ENCODE data around the gene APLF.

Gene APLF, protein sequence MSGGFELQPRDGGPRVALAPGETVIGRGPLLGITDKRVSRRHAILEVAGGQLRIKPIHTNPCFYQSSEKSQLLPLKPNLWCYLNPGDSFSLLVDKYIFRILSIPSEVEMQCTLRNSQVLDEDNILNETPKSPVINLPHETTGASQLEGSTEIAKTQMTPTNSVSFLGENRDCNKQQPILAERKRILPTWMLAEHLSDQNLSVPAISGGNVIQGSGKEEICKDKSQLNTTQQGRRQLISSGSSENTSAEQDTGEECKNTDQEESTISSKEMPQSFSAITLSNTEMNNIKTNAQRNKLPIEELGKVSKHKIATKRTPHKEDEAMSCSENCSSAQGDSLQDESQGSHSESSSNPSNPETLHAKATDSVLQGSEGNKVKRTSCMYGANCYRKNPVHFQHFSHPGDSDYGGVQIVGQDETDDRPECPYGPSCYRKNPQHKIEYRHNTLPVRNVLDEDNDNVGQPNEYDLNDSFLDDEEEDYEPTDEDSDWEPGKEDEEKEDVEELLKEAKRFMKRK

GRCh38 chr2:68467077-68467960 lies at the start of gene APLF, which contains the start of gene FBXO48:
APLF (plus strand) TSS chr2:68467585; CDS start chr2:68467732, 147 bp downstream.
FBXO48 (minus strand) TSS chr2:68467294; CDS start chr2:68465145, 2,149 bp downstream.
- peak; percentile 98 for DNase-seq

GRCh38 chr2:68417926-68418325 lies 49.5 kb upstream of the APLF start:
- DNase-seq: no peak

- DNase-seq: no peak
Observed at GRCh38 chr2:68418419-68418818, 49.0 kb upstream of the APLF start.

- DNase-seq: no peak
Observed at GRCh38 chr2:68418855-68419254, 48.5 kb upstream of the APLF start.

DNA sequence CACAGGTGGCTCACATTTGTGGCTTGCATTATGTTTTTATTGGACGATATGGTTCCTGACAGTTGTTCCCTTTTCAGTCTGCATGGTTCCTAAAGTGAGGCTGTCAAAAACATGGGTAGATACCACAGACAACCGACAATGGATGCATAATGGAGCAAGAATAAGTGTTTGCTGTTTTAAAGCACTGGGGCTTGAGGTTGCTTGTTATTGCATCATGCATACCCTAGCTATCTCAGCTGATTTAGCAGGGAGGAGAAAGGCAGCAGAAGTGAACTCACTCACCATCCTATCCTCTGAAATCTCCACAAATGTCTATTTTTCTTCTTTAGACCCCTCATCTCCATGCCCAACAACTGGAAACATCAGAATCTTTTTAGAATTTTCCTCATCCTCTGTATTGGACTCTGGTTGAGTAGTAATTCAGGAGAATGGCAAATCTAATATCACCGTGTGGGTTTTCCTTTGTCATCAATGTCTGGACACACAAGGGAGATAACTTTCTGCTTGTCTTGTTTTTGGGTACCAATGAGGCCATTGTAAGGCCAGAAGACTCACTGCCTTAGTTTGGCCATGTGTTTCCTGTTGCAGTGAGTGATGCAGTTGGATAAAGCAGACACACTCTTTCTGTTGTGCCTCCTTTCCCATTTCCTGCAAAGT lies 47.0 kb upstream of the APLF start:
- no peak for DNase-seq

GRCh38 chr2:68423966-68424650 lies 43.3 kb upstream of the APLF start:
- DNase-seq: no peak

DNA sequence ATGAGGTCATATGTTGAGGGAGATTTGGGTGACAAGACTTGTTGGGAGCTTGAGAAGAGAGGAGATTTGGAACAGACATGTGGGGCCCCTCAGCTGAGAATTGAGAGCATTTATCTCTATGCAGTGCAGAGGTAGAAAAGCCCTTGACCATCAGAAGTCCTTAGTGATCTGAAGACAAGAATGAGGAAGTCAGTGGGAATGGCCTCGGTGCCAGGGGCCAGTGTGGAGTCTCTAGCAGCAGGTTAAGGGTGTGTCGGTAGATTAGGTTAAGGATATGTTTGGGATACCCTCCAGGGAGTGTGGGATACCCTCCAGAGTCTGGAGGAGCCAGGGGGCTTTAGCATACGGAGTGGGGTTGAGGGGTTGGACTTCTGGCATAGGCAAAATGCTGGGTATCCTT lies 41.9 kb upstream of the APLF start:
- DNase-seq: no peak

GRCh38 chr2:68426446-68426845 lies 40.9 kb upstream of the APLF start:
- no peak for DNase-seq

- no peak for DNase-seq
Observed at GRCh38 chr2:68426848-68427579, 40.4 kb upstream of the APLF start.

GRCh38 chr2:68428126-68428525 lies 39.3 kb upstream of the APLF start:
- DNase-seq: no peak

GRCh38 chr2:68428746-68429145 lies 38.6 kb upstream of the APLF start:
- no peak for DNase-seq

DNA sequence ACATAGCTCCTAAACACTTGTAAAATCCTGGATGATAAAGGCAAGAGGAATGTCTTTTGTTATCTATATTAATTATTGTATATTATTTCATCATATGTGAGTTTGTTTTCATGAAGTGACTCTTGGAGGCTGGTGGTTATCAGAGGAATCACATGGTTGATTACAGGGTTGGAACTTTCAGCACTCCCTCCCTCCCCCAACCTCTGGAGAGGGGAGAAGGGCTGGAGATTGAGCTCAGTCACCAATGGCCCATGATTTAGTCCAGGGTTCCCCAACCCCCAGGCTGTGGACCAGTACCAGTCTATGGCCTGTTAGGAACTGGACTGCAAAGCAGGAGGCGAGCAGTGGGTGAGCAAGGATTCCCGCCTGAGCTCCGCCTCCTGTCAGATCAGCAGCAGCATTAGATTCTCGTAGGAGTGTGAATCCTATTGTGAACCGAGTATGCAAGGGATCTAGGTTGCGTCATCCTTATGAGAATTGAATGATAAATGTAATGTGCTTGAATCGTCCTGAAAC lies 38.0 kb upstream of the APLF start:
- DNase-seq: no peak

DNA sequence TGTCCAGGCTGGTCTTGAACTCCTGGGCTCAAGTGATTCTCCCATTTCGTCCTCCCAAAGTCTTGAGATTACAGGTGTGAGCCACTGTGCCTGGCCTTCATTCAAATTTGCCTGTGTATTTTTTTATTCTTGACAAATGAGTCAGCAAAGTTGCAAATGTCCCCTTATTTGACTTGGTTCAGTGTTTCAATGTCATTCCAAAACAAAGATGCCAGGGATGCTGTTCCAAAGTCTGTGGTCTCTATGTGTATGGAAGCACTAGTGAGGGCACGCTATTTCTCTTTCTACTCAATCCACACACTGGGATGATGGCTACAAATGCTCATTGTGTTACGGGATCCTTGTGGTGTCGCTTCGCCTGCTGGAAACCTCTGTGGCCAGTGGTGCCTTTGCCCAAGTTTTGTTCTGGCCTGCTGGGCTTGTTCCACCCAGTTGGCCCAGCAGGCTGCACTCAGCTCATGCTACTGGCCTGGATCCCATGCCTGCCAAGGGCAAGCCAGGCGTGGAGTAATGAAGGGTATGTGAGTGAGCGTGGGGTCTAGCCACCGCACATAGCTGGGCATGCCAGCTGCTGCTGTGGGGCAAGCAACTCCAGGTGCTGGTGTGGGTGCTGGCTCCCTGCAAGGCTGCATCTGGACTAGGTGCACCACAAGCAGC lies 35.9 kb upstream of the APLF start:
- no peak for DNase-seq

GRCh38 chr2:68432696-68433658 lies 34.4 kb upstream of the APLF start:
- DNase-seq: no peak

DNA sequence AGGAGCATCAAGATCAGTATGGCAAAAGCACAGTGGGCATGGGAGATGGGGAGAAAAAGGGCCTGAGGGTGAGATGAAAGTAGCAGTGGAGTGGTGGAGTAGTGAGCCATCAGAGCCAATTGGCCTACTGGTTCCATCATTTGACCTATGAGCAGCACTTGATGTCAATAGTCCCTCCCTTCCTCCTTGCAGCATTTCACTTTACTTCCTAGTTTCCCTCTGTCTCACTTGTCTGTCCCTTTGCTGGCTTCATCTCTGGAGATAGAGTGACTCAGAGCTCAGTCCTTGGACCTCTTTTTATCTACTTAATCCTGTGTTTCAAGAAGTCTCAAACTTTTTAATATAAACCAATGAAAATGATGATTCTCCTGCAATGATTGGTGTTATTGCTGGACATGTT lies 32.4 kb upstream of the APLF start:
- DNase-seq: no peak

DNA sequence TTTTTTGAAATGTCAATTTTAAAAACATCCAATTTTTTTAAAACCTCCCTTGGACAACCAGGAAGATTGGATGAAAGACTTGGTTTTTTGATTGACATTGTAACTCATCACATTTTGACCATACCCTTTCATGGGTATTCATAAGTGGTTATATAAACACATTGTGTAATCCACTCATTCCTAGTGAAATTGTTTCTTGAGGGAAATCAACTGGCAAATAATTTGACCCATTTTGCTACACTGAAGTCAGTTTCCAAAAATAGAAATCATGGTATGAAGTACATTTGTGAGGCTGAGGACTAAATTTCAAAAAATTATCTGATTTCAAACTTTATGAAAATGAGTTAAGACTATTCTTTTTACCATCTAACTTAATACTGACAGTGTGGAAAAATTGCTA lies 31.8 kb upstream of the APLF start:
- DNase-seq: no peak

- no peak for DNase-seq
Observed at GRCh38 chr2:68436270-68436669, 31.1 kb upstream of the APLF start.

GRCh38 chr2:68438455-68439303 lies 28.7 kb upstream of the APLF start:
- no peak for DNase-seq

Data from activated CD4-positive, alpha-beta T cell treated with anti-CD3 and anti-CD28 coated beads, Interleukin-2, amount 50 U/mL, for 1 hour (primary cell).